Measurements from ENCODE around the gene NPB. TPM values are rescaled to one million over a fixed set of nuclear protein-coding genes. Genes with fewer than 3 reads are reported as not detected.
"Not testable (repeated sequence)": the region's sequence is repeated elsewhere in the genome, so short reads cannot be mapped to it uniquely, and the experiment has no call there.

NPB gene
- total RNA-seq, 1 donor from 2014 or later, result 1.3 TPM

GRCh38 chr17:81914103-81914850 is 12.2 kb downstream of the NPB start:
- no peak for DNase-seq (ENCODE audit: low spot score)
- TF ChIP-seq CTCF (IDR thresholded peaks at IDR 0.05), result no peak
- Mint-ChIP-seq H3K4me3 (ENCODE audit: unreplicated experiment) (no peak overlapping the region), H3K36me3 (ENCODE audit: low read depth) (peaks cover 10% of the 10 kb centered on the region), H3K4me1 (ENCODE audit: low read depth) (peaks cover 32% of the 10 kb centered on the region), H3K9me3 (ENCODE audit: low read depth) (no peaks in the 10 kb centered on the region), H3K27ac (ENCODE audit: unreplicated experiment) (no peak overlapping the region), H3K27me3 (ENCODE audit: low read depth) (no peaks in the 10 kb centered on the region)

- no peaks in the 10 kb centered on the region for H3K27me3 Mint-ChIP-seq (ENCODE audit: low read depth)
- H3K4me3 Mint-ChIP-seq (ENCODE audit: unreplicated experiment), result no peak overlapping the region
- H3K36me3 Mint-ChIP-seq (ENCODE audit: low read depth), result peaks cover 12% of the 10 kb centered on the region
- DNase-seq (ENCODE audit: low spot score), result no peak
- no peak for TF ChIP-seq CTCF (IDR thresholded peaks at IDR 0.05)
- H3K4me1 Mint-ChIP-seq (ENCODE audit: low read depth), result peaks cover 26% of the 10 kb centered on the region
- H3K27ac Mint-ChIP-seq (ENCODE audit: unreplicated experiment), result peak overlapping the region; percentile 27
- H3K9me3 Mint-ChIP-seq (ENCODE audit: low read depth), result no peaks in the 10 kb centered on the region
Observed at GRCh38 chr17:81915331-81915730, 13.3 kb downstream of the NPB start.

- no peak for DNase-seq (ENCODE audit: low spot score)
- Mint-ChIP-seq H3K4me3 (ENCODE audit: unreplicated experiment) (peak overlapping the region; percentile 70), H3K9me3 (ENCODE audit: low read depth) (no peaks in the 10 kb centered on the region), H3K27ac (ENCODE audit: unreplicated experiment) (peak overlapping the region; percentile 65), H3K36me3 (ENCODE audit: low read depth) (peaks cover 15% of the 10 kb centered on the region), H3K4me1 (ENCODE audit: low read depth) (peaks cover 27% of the 10 kb centered on the region), H3K27me3 (ENCODE audit: low read depth) (no peaks in the 10 kb centered on the region)
- TF ChIP-seq CTCF (IDR thresholded peaks at IDR 0.05), result no peak
Observed at GRCh38 chr17:81916234-81917001, 14.4 kb downstream of the NPB start.

- Mint-ChIP-seq H3K4me1 (ENCODE audit: low read depth) (peaks cover 32% of the 10 kb centered on the region), H3K27ac (ENCODE audit: unreplicated experiment) (peak within 1 kb of the TSS; percentile 84), H3K36me3 (ENCODE audit: low read depth) (peaks cover 17% of the 10 kb centered on the region), H3K27me3 (ENCODE audit: low read depth) (no peaks in the 10 kb centered on the region), H3K4me3 (ENCODE audit: unreplicated experiment) (peak within 1 kb of the TSS; percentile 77), H3K9me3 (ENCODE audit: low read depth) (no peaks in the 10 kb centered on the region)
- TF ChIP-seq CTCF (IDR thresholded peaks at IDR 0.05), result no peak
- DNase-seq (ENCODE audit: low spot score), result no peak
Observed at GRCh38 chr17:81917565-81918332, 15.7 kb downstream of the NPB start, which contains the start of gene SIRT7. Gene SIRT7 (minus strand): TSS chr17:81918176. CDS start chr17:81918131, 45 bp downstream.

GRCh38 chr17:81918333-81918669 is 16.3 kb downstream of the NPB start:
- H3K27ac Mint-ChIP-seq (ENCODE audit: unreplicated experiment), result peak overlapping the region; percentile 84
- peak; percentile 53 for TF ChIP-seq CTCF (IDR thresholded peaks at IDR 0.05)
- H3K9me3 Mint-ChIP-seq (ENCODE audit: low read depth); DNase-seq (ENCODE audit: low spot score); H3K27me3 Mint-ChIP-seq (ENCODE audit: low read depth): not testable (repeated sequence)
- peaks cover 13% of the 10 kb centered on the region for H3K36me3 Mint-ChIP-seq (ENCODE audit: low read depth)
- H3K4me1 Mint-ChIP-seq (ENCODE audit: low read depth), result peaks cover 37% of the 10 kb centered on the region
- peak overlapping the region; percentile 77 for H3K4me3 Mint-ChIP-seq (ENCODE audit: unreplicated experiment)
